Smooth muscle cell of the umbilical artery (primary cell): ENCODE data around the gene SMIM28. TPM values are rescaled to one million over a fixed set of nuclear protein-coding genes. Genes with fewer than 3 reads are reported as not detected.

ENCODE experiments used
- total RNA-seq: library from RNA; depleted of rRNA; stranded (reverse); fragments of >200 nt; gene quantifications from 2 replicates; pipeline ENCODE4 v1.2.3, GENCODE V29; 2014

The SMIM28 gene
- not detected in 2 replicates for total RNA-seq

GRCh38 chr6:138377844-138378243 lies at the start of gene SMIM28:
Gene SMIM28 (plus strand): TSS chr6:138377905. CDS start chr6:138378073, 168 bp downstream.

GRCh38 chr6:138403801-138404665 lies 26.3 kb downstream of the SMIM28 start, which contains the start of gene HEBP2:
Gene HEBP2 (plus strand): TSS chr6:138404223. CDS start chr6:138404496, 273 bp downstream.

Other genes starting within 250 kb of the SMIM28 start
- 0.59 and 1.1 TPM in 2 replicates for gene ARFGEF3, start 216.0 kb upstream of the SMIM28 start, total RNA-seq
- gene PBOV1, start 159.4 kb upstream of the SMIM28 start, total RNA-seq = not detected in 2 replicates
- gene HEBP2, start 26.3 kb downstream of the SMIM28 start, total RNA-seq = 26.9 and 40.7 TPM in 2 replicates
- gene NHSL1, start 121.6 kb downstream of the SMIM28 start, total RNA-seq = 7.4 and 12.1 TPM in 2 replicates